ENCODE results near the gene VAV3. TPM values are rescaled to one million over a fixed set of nuclear protein-coding genes. Genes with fewer than 3 reads are reported as not detected.

Gene VAV3
- total RNA-seq, 2 donors from 2014 or later: 18.4 to 21.4 TPM

- Histone ChIP-seq H3K9me3 (no peaks in the 10 kb centered on the region), H3K4me1 (peaks cover 19% of the 10 kb centered on the region), H3K27ac (no peak overlapping the region), H3K27me3 (peaks cover 0 to 3% of the 10 kb centered on the region in 2 donors), H3K4me3 (no peak overlapping the region), H3K36me3 (replicated peaks in 1 of 2; ENCODE audit: insufficient read depth in 1 of 2, low read depth in 2 of 2) (no peaks in the 10 kb centered on the region)
- intact Hi-C loops (cut with DNase I): no loop called here
- ATAC-seq (no peak), DNase-seq (no peak)
- WGBS, 2 donors: 66 to 78% methylated on average over 8 of the region's 8 CpGs
- TF ChIP-seq POLR2A (IDR thresholded peaks at IDR 0.05) (no peak), CTCF (IDR thresholded peaks at IDR 0.05) (no peak)
These were observed 1.6 kb upstream of the VAV3 start for GRCh38 chr1:107966550-107966949.

DNA sequence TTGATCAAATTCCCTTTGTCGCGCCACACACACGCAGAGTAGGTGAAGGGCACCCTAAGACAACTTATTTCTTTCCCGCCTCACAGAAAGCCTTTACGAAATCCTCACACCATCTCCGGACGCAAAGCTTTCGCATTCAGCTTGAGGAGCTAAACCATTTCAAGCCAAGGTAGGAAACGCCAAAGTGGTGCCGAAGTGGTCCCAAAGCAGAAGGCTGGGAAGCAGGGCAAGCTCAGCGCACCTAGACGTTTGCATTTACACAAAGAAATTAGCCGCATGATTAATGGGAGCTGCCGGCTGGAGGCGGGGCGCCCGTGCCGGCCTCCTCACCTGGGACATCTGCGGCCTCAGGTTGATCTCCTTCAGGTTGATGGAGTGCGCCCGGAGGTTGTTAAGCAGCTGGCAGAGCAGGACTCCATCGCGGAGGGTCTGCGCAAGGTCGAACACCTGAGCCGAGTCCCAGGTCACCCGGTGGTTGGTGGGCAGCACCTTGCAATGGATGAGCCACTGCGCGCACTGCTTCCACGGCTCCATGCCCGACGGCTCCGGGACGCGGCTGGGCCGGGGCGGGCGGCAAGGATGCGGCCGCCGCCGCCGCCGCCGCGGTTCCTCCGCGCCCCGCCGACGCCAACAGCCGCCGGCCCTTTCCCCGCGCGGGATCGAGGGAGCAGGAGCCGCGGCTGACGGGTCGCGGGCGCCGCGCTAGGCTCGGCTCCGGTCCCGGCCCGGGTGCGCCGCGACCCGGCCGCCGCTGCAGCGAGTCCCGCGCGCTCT lies 457 bp downstream of the VAV3 start:
- intact Hi-C loops (cut with DNase I): no loop called here
- peak; percentile 30 for ATAC-seq
- 1 to 3% methylated on average over 51 to 70 of the region's 79 CpGs for WGBS, 2 donors
- DNase-seq: peak in 2 of 4 donors; percentile 12 to 13
- Histone ChIP-seq H3K36me3 (replicated peaks in 1 of 2; ENCODE audit: insufficient read depth in 1 of 2, low read depth in 2 of 2) (no peaks in the 10 kb centered on the region), H3K9me3 (no peaks in the 10 kb centered on the region), H3K27me3 (peaks cover 0 to 3% of the 10 kb centered on the region in 2 donors), H3K4me1 (peaks cover 19% of the 10 kb centered on the region), H3K27ac (peak overlapping the region in 2 of 4 donors; percentile 53 to 54), H3K4me3 (peak overlapping the region in 1 of 2 donors; percentile 9)
- no peak for TF ChIP-seq POLR2A (IDR thresholded peaks at IDR 0.05)
- no peak for TF ChIP-seq CTCF (IDR thresholded peaks at IDR 0.05)

- DNase-seq (peak in 3 of 4 donors; percentile 11 to 26 (median 12)), ATAC-seq (no peak)
- peaks cover 19% of the 10 kb centered on the region for H3K4me1 ChIP-seq
- peak overlapping the region in 2 of 4 donors; percentile 53 to 54 for H3K27ac ChIP-seq
- WGBS, 2 donors: 2 to 3% methylated on average over 21 of the region's 21 CpGs
- no peaks in the 10 kb centered on the region for H3K9me3 ChIP-seq
- intact Hi-C loops (cut with DNase I): no loop called here
- peak overlapping the region in 1 of 2 donors; percentile 9 for H3K4me3 ChIP-seq
- TF ChIP-seq POLR2A (IDR thresholded peaks at IDR 0.05): peak in 2 of 3 donors; percentile 11 to 17
- TF ChIP-seq CTCF (IDR thresholded peaks at IDR 0.05): no peak
- H3K36me3 ChIP-seq (replicated peaks in 1 of 2; ENCODE audit: insufficient read depth in 1 of 2, low read depth in 2 of 2): no peaks in the 10 kb centered on the region
- H3K27me3 ChIP-seq: peaks cover 0 to 3% of the 10 kb centered on the region in 2 donors
These were observed 1.2 kb downstream of the VAV3 start for GRCh38 chr1:107963601-107964335.

- Histone ChIP-seq H3K4me3 (no peak overlapping the region), H3K27ac (no peak overlapping the region)
- 18 to 26% methylated on average over 5 of the region's 5 CpGs for WGBS, 2 donors
These were observed 2.0 kb downstream of the VAV3 start for GRCh38 chr1:107963008-107963407.

More at GRCh38 chr1:107963008-107963407, 2.0 kb downstream of the VAV3 start:
- Histone ChIP-seq H3K27me3 (peaks cover 0 to 3% of the 10 kb centered on the region in 2 donors), H3K36me3 (replicated peaks in 1 of 2; ENCODE audit: insufficient read depth in 1 of 2, low read depth in 2 of 2) (no peaks in the 10 kb centered on the region), H3K4me1 (peaks cover 19% of the 10 kb centered on the region), H3K9me3 (no peaks in the 10 kb centered on the region)
- ATAC-seq: no peak
- TF ChIP-seq POLR2A (IDR thresholded peaks at IDR 0.05) (no peak), CTCF (IDR thresholded peaks at IDR 0.05) (no peak)
- no peak for DNase-seq
- intact Hi-C loops (cut with DNase I): no loop called here

All from body of pancreas (tissue), 4 donors.